PFSK-1 (cell line): ENCODE results near the gene IP6K1.

ENCODE experiments used
- POLR2AphosphoS5 ChIP-seq: IDR thresholded peaks from 2 replicates; pipeline ENCODE4 v1.6.1; 2012; ENCODE audit warnings: low read depth, mild to moderate bottlenecking, control low read depth, low read length, moderate library complexity
- REST ChIP-seq, 2 experiments: IDR thresholded peaks; 2 replicates each; pipeline versions ENCODE4 v1.6.1 to v1.8.0; 2011 to 2012; ENCODE audit warnings: low read depth in 2 of 2, low read length in 2 of 2, control low read depth in 1 of 2, inconsistent platforms in 1 of 2, mild to moderate bottlenecking in 1 of 2, moderate library complexity in 1 of 2; ENCODE audit not compliant: insufficient read depth in 1 of 2

DNA sequence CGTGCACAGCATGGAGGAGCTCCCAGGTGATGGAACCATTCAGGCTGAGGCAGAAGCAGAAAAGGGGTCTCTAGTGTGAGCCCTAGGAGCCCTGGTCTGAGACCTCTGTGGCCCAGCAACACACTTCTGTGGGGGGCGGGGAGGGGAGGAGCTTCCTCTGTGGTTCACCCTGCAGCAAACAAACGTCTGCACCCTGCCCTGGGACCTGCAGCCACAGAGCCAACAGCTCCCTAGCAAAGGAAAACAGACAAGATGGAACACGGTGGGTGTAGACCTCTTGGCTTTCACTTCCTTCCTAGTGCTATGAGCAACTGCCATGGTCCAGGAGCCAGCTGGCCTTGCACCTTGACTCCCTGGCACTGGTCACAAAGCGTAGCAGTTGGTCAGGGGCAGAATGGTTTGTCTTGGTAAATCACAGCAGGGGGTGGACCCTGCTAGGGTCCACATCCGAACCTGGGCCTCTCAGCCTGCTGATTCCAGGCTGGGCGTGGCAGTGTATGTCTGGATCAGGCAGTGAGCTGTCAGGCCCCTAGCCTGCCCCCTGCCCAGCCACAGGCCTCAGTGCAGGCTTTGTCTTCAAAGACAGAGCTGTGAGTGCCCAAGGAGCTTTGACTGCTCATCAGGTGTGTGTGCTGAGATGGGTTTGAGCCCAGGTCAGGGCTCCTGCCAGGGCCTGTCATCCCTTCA lies 73.6 kb downstream of the IP6K1 start:
- TF ChIP-seq REST (IDR thresholded peaks at IDR 0.05; ENCODE audit: insufficient read depth in 1 of 2, low read depth in 2 of 2, low read length in 2 of 2) = no peak
- no peak for TF ChIP-seq POLR2AphosphoS5
